ENCODE measurements around the gene SEPTIN2.
"Not testable (repeated sequence)": the region's sequence is repeated elsewhere in the genome, so short reads cannot be mapped to it uniquely, and the experiment has no call there.

DNA sequence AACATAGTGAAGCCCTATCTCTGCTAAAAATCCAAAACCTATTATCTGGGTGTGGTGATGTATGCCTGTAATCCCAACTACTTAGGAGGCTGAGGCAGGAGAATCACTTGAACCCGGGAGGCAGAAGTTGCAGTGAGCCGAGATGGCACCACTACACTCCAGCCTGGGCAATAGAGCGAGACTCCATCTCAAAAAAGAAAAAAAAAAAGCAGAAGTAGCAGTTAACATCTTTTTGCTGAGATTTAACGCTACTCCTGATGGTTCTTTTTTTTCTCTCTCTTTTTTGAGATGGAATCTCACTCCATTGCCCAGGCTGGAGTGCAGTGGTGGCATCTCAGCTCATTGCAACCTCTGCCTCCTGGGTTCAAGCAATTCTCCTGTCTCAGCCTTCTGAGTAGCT, 77.0 kb downstream of the SEPTIN2 start:
- TF ChIP-seq CTCF, POLR2AphosphoS5, POLR2A, EP300 (IDR thresholded peaks at IDR 0.05): not testable (repeated sequence)
